HPDE6-E6E7 (cell line): ENCODE results near the gene STAC.

ENCODE experiments used
- DNase-seq: peaks from one replicate; pipeline ENCODE4 v3.0.0; 2011; ENCODE audit warnings: missing footprints; ENCODE audit errors: extremely low spot score

The STAC gene, protein sequence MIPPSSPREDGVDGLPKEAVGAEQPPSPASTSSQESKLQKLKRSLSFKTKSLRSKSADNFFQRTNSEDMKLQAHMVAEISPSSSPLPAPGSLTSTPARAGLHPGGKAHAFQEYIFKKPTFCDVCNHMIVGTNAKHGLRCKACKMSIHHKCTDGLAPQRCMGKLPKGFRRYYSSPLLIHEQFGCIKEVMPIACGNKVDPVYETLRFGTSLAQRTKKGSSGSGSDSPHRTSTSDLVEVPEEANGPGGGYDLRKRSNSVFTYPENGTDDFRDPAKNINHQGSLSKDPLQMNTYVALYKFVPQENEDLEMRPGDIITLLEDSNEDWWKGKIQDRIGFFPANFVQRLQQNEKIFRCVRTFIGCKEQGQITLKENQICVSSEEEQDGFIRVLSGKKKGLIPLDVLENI

DNA sequence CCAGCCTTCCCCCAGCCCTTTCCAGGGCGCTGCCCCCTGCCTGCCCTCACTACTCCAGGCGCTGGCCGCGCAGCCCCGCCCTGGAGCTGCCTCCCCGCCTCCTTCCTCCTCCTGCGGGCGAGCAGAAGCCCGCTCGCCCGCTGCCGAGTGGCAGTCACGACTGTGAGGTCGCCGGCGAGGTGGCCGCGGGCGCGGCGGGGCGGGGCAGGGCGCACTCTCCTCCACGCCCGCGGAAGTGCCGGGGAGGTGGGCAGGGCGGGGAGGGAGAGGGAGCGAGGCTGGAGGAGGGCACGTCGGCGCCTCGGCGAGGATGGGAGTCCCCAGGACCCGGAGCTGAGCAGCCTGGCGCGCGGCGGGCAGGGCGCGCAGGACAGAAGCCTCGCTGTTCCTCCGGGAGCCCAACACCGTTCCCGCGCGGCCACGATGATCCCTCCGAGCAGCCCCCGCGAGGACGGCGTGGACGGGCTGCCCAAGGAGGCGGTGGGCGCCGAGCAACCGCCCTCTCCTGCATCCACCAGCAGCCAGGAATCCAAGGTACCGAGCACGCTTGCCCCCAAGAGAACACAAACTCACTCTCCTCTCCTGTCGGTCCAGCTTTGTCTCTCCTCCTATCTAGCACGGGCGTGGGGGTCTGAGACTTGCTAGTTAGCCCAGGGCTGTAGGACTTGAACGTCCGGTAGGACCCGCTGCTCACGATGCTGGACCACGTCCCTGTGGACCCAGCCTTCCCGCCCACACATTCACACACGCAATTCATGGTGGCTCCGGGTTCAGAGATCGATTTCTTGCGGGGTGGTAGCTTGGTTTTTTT lies at the start of gene STAC:
Gene STAC (plus strand): TSS at position 284 of the 811 bp plus-strand sequence. CDS start 140 bp downstream, at position 424.
- DNase-seq: no peak

DNA sequence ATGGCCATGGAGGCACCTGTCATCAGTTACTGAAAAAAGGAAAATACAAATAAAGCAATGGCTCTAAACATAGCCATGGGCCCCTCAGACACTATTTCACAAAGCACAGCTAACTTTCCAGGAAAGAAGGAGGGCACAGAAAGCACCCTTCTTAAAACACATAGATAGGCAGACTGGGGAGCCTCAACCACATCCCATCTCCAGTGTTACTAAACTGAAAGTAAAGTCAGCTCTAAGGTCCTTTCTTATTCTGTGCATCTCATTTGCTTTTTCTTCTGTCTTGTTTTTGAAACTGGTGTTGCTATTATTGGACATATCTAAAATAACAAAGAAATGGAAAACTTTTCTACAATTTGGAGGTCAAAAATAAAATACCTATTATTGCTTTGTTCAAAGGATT lies 48.2 kb upstream of the STAC start:
- DNase-seq: no peak

DNA sequence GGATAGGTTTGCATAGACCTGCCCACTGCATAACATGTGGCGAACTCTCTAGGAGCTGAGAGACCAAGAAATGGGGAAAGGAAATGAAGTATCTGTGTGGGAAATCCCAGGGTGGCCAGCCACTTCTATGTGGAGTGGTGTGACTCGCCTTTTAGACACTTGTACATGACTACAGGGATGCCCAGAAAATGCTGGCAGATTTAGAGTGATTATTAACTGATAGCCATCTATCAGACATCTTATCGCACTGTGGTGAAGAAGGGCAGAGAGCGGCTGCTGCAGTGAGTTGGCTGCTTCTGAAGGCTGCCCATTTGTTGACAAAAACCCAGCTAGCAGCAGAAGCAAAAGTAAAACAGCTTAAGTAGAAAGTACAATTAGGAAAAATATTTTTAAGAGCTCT lies 18.1 kb upstream of the STAC start:
- no peak for DNase-seq

DNA sequence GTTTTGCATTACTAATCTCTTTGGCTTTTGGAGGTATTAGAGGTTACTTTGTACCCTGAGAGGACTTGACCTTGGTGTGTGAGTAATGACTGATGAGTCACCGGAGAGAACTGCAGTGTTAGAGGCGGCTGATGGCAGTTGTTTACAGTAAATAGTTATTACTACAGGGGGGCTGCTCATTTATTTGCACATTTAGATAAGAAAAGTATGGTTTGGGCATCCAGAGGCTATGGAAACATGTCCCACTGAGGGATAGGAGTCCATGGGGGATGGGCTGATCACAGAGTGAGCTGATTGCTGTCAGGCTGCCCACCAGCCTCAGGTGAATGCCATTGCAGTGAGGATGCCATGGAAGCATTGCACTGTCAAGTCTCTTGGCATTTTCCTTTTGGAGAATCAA lies 17.3 kb upstream of the STAC start:
- DNase-seq: no peak

DNA sequence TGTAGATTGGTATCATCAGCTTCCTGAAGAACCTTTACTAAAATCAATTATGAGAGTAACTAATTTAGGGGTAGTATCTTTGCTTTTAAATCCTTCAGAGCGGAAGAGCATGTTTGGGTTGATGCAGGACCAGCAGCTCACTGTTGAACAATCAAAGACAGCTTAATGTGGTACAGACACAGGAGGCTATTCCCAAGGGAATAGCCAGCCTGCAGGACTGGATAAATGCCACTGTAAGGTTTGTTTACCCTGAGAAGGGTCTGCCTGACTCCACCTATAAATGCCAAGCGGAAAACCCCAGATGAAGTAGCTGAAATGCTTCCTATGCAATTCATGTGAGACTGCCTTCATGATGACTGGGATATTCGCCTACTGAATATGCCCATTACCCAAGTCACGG lies 16.0 kb upstream of the STAC start:
- no peak for DNase-seq

DNA sequence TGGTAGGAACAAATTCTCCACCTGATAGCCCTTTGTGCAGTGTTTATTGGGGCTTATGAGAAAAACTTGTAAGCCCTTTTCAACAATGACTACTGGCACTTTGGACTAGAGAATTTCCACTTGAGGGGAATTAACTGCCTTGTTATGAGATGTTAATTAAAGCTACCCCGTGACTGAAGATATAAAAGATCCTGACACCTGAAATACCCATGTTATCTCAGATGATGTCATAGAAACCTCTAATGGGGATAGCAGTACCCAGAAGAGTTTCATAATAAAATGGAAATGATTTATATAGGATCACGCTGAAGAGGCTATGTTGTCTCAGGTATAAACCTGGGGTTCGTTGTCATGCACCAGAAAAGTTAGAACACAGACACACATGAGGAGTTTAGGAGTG lies 14.5 kb upstream of the STAC start:
- DNase-seq: no peak

DNA sequence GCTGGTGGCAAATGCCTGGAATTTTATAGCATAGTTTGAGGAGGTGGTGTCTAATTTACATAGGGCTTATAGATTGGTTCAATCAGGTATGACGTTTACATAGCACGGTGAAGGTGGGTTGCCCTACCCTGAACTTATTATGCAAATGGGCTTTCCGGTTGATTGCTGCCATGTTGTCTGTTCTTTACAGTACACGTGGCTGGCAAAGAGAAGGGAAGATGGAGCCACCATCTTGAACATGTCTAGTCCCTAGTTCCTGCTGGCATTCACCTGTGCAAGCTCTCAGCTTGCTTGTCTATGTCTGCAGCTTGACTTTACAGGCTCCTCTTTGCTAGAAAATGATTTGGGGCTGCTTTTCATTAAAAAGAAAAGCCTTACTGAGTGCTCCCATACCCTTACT lies 14.0 kb upstream of the STAC start:
- no peak for DNase-seq

DNA sequence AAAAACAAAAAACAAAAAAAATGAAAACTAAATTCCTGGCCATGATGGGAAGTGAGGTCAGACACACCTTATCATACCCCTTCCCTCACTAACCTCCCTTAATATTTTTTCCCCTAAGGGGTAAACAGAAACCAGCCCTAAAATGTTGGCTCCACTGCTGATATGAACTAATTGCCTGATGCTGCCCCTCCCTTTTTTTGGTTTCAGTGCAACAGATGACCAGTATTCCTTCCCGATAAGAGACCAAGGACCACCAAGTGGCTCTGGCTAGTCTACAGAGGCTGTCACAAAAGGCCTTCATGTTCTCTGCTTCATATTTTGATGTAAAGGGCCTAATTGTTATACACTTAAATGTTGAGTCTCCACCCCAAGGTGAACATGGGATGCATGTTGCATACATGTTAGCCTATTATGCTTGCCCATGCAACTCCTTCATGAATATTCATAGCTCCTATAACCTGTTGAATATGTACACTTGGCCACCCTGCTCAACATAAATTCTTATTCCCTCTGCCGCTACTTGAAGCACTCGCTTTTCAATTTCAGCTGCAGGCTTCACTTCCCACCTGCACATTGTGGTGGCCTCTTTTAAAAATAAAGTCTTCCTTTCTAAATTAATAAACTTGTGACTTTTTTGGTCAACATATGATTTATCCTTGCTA lies 12.3 kb upstream of the STAC start:
- no peak for DNase-seq

DNA sequence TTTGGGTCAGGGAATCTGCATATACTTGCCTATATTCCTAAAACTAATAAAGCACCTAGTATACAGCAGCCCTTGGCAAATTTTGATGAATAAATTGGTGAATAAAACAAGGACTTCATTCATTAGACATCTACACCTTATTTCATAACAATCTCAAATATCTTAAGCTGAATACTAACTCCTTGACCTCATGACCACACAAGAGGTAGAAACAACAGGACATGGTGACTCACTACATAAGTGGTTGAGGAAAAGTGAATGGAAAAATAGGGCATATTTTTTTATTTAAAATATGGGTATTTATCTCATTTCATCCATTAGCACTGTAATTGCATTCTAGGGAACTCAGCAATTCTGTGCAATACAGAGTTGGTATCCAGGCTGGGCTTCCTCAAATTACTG lies 7.8 kb upstream of the STAC start:
- no peak for DNase-seq

DNA sequence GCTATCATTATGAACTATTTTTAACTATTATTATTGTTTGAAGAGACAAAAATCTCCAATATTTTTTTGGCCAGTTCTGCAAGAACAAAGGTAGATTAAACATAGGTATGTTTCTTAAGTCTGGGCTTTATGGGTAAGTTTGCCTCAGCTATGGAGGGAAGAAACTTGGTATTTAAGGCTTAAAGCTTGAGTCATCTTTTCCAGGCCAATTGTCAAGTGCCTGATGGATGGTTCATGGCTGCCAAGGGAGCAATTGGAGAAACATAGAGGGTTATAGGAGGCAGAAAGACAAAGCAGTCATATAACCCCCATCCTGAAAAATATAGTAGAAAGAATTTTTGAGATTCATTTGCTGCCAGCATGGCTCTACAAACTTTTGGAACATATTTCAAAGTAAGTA lies 7.2 kb upstream of the STAC start:
- no peak for DNase-seq

DNA sequence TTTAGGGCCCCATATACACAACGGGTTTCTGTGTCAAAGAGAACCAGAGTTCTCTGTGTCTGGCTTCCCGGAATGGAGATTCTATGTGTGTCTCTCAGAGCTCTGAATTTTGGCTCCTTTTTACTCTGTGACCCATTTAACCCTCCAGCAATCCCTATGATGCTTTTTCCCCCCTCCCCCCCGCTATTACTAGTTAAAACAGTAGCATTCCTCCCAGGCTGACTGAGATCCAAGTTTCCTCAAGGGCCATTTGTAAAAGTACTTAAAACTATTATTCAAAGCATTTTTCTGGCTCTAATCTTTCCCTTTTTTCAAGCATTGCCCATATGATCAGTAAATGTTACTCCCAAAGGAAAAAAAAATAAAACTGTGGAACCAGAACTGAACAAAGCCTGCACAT lies 6.6 kb upstream of the STAC start:
- no peak for DNase-seq

DNA sequence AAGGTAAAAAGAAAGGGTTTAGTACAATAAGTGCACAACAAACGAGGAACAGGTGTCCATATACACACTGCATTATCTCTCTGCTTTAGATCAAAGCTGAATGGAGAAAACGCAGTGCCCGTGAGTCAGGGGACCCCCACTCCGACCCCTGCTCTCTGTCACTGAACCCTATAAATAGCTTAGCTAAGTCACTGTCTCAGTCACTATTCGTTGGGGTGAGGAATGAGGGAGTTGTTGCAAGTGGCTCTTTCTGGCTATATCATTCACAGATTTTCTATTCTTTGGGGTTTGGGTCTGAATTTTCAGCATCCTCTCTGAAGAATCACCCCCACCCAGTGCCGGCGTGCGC lies 458 bp upstream of the STAC start:
- DNase-seq: no peak

DNA sequence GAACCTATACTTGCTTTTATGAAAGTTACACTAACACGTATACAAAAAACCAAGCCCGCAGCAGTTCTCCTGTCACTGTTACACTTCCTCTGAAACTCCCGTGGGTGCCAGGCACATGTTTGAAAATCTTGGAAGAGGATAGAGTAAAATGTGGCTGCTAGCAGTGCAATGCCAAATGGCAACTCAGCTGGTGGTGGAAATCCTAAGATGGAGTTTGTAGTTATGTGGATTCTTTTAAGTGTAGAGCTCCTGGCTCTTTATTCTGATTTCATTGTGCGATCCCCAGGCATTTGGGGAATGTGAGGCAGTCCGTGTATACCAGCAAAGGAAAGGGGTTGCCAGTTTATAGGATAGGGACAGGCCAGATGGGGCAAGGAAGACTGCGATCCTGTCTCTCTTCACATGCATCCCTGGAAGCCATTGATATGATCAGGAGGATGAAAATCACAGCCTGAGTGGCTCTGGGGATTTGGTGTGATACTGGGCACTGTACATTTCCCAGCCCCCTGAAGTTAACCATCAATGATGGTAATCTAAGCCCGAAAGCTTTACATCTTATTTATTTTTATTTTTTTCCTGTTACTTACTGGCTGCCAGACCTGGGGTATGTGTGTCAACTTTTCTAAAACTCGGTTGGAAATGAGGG lies 1.1 kb downstream of the STAC start:
- DNase-seq: no peak

DNA sequence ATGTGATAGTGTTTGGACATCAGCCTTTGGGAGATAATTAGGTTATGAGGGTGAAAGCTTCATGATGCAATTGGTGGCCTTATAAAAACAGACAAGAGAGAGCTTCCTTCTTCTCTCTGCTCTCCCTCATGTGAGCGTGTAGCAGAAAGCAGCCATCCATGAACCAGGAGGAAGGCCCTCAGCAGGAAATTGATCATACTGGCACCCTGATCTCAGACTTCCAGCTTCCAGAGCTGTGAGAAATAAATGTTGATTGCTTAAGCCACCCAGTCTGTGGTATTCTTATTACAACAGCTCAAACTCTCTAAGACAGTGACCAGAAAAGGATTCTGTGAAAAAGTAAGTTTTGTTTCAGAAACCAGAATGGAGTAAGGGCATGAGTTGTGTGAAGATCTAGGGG lies 13.3 kb downstream of the STAC start:
- DNase-seq: no peak

DNA sequence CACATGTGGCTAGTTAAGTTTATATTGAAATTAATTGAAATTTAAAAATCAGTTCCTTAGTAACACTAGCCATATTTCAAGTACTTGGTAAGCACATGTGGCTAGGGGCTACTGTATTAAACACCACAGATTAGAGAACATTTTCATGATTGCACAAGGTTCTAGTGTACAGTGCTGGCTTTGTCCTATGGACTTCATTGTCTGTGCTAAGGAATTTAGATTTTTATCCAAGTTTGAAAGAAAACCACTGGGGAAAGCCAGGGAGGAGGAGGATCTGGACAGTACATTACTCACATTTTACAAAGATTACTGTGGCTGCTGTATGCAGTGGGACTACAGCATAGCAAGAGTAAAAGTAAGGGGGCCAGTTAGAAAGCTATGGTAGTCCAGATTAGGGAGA lies 13.9 kb downstream of the STAC start:
- DNase-seq: no peak

DNA sequence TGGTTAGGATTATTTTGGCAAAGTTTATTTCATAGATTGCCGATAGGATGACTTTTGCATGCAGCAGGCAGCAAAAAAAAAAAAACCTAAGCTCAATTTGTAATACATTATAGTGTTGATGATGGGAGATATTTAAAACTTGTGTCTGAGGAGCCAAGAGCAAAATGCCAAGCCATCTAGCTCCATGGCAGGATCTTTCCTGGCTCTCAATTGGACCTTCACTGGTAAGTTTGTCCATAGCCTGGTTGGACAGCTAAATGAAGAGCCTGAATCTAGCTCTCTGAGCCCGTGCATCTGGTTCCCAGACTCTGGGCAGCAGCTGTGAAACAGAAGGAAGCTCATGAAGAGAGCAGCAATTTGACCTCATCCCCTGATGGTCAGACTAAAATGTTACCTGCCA lies 17.5 kb downstream of the STAC start:
- DNase-seq: no peak

DNA sequence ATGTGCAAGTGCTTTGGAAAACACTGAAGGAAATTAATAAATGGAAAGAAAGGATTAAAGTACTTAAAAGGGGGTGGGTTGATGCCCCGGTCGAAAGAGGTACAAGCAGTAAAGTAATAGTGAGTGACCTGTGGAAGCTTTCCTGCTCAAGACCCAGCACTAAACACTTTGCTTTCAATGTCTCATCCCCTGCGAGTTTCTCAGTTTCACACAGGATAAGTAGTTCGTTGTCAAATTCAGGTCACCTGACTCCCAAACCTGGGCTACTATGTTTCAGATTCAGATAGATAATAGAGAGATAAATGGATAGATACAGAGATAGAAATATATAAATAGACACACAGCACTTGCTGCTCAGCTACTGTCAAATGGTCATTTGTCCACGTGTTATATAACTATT lies 19.6 kb downstream of the STAC start:
- no peak for DNase-seq

DNA sequence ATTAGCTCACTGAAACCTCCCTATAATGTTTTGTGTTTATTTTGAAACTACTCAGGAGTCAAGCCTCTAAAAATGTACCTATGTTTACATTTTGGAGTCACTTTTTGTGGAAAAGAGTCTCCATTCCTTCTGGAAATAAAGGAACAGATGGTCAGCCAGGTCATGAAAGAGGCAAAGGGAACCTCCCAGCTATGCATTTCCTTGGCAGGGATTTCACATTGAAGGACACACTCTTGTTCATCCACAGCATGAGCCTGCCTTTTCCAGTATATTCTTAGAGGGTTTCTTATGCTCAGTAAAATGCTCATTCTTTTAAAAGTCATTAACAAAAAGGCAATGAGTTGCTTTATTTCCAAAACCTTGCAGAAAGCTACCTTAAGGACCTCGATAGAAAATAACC lies 20.8 kb downstream of the STAC start:
- no peak for DNase-seq

DNA sequence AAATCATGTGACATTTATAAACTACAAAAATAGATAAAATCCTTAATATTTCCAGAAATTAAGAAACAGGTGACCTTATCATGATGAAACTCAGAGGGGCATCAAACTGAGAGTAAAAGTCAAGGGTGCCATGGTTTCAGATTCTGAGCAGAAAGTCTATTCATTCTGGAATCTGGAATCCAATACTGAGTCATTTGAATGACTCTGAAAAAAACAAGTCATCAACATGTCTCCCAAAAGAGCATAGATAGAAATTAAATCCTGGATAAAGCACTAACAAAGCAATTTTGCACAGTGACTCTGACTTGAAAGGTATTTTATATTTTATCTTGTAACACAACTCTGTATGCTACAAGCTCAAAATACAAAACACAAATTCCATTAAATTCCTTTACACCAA lies 23.4 kb downstream of the STAC start:
- DNase-seq: no peak

DNA sequence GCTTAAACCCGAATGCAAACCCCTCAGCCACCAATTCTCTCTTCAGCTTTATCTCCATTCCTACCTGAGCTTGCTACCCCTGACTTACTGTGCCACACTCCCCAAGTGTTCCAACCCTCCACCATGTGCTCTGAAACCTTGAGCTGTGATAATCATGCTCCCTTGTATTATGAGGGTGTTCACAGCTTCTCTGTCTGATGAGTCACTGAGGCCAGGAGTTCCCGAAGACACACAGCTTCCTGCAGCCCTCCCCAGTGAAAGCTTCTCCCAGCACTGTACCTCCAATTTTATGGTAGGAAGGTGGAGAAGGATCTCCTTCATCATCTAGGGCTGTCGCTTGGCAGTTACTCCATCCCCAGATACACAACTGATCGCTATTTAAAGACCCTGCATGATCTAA lies 24.9 kb downstream of the STAC start:
- no peak for DNase-seq

DNA sequence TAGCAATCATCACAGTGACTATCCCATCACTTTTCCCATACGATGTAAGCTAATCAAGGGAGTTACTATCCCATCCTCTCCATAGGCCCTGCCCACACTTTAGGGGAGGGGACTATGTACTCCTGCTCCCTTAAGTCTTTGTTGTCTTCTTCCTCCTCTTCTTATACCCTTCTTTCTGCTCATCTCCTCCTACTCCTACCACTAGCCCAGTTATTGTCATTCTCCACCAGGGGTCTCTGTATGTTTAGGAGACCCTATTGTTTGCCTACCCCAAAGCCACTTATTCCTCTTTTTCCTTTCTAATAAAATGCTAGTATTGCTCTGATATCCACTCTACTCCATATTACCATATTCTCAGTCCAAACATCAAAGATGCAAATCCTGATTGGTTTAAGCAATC lies 27.8 kb downstream of the STAC start:
- no peak for DNase-seq

DNA sequence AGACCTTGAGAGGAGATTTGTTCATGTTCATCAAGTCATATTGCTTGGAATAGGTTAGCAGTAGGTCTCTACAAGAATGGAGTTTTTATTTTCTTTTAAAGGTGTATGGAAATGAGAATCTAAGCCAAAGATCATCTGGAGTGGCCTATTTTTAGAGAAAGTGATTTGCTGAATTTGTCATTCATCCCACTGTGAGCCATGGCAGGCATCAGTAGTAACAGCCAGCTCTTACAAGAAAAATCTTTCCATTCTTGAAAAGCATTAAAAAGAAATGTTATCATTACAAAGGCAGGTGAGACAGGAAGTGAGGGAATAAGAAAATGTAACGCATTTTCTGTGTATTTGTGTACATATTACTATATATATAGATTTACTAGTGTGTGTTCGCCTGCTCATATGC lies 29.6 kb downstream of the STAC start:
- no peak for DNase-seq
